CD4-positive, alpha-beta T cell treated with Interleukin-17A for 1 hour (primary cell): ENCODE data around the gene FUBP3.

Experiments used
- DNase-seq: peaks from one replicate; pipeline ENCODE4 v3.0.0-alpha.2; 2020

FUBP3 gene

GRCh38 chr9:130609163-130609562, 29.8 kb downstream of the FUBP3 start:
- no peak for DNase-seq

GRCh38 chr9:130610862-130611707, 31.7 kb downstream of the FUBP3 start:
- no peak for DNase-seq

- DNase-seq = no peak
Measured at GRCh38 chr9:130616451-130616850, 37.1 kb downstream of the FUBP3 start.

- DNase-seq = no peak
Measured at GRCh38 chr9:130623466-130623865, 44.1 kb downstream of the FUBP3 start.

GRCh38 chr9:130624154-130624553, 44.8 kb downstream of the FUBP3 start:
- no peak for DNase-seq

GRCh38 chr9:130626249-130626996, 47.0 kb downstream of the FUBP3 start:
- DNase-seq = no peak

- DNase-seq = no peak
Measured at GRCh38 chr9:130627051-130627450, 47.7 kb downstream of the FUBP3 start.

- no peak for DNase-seq
Measured at GRCh38 chr9:130627896-130628792, 48.8 kb downstream of the FUBP3 start.

- no peak for DNase-seq
Measured at GRCh38 chr9:130629443-130630070, 50.2 kb downstream of the FUBP3 start.

- DNase-seq = no peak
Measured at GRCh38 chr9:130630071-130630450, 50.7 kb downstream of the FUBP3 start.

GRCh38 chr9:130630506-130631330, 51.3 kb downstream of the FUBP3 start:
- no peak for DNase-seq

- no peak for DNase-seq
Measured at GRCh38 chr9:130631331-130632080, 52.1 kb downstream of the FUBP3 start.

GRCh38 chr9:130632081-130632710, 52.8 kb downstream of the FUBP3 start:
- DNase-seq = no peak

GRCh38 chr9:130632841-130633240, 53.5 kb downstream of the FUBP3 start:
- no peak for DNase-seq

GRCh38 chr9:130633336-130634190, 54.2 kb downstream of the FUBP3 start:
- no peak for DNase-seq

- no peak for DNase-seq
Measured at GRCh38 chr9:130634191-130634768, 54.9 kb downstream of the FUBP3 start.

- no peak for DNase-seq
Measured at GRCh38 chr9:130634801-130635200, 55.4 kb downstream of the FUBP3 start.

- DNase-seq = no peak
Measured at GRCh38 chr9:130635306-130635705, 55.9 kb downstream of the FUBP3 start.
